COR-L47 (cell line): ENCODE results near the gene OMA1.
"Not testable (repeated sequence)": the region's sequence is repeated elsewhere in the genome, so short reads cannot be mapped to it uniquely, and the experiment has no call there.

Experiments used
- DNase-seq: peaks from one replicate; lab custom pipeline; 2025; lab: John Stamatoyannopoulos, UW

The OMA1 gene

DNA sequence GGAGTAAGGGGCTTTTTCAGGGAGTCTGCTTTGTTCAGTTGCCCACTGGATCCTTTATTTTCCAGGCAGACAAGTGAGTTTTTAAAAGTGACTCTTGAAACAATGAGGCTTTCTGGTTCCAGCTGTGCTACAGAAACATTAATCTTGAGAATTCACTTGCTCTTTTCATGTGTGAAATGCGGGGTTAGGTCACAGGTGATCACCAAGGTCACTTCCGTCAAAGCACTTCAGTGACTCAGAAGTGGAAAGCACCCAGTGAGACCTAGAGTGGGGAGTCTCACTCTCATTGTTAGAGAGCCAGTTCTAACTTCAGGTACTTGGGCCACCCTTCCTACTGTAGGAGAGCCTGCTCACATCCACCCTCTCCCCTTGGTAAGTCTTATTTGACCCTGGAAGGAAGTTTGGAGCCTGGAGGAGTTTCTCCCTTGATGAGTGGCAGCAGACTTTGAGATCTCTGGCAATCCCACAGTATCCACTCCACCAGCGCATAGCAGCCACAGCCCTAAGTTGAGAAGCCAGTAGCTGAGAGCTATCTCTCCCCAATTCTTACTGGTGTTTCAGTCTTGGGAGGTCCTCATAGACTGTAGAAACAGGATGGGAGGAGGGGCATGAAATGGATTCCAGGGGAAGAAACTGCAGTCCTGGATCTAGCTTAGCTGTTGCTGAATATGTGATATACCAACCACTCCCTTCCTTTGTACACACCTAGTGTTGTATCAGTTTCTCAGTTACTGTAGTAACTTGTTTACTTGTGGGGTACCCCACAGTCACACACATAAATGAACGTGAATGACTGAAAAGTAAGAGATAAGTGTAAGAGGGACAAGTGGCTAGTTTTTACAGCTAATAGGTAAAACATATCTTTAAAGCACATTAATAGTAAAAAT, 27.4 kb upstream of the OMA1 start:
- DNase-seq, result no peak

DNA sequence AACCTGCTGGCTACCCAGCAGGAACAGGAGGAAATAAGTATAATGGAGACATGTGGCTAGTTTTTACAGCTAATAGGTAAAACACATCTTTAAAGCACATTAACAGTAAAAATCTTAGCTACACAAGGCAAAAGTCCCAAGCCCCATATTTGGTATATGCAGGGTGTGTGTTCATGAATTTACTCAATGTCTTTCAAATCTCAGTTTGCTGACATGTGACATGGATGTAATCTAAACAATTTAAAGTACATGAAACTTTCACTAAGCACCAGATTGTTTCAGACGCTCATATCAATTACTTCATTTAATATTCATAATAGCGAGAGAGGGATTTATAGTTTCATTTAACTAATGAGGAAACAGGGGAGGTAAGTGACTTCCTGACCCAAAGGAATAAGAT, 26.6 kb upstream of the OMA1 start:
- DNase-seq, result no peak

DNA sequence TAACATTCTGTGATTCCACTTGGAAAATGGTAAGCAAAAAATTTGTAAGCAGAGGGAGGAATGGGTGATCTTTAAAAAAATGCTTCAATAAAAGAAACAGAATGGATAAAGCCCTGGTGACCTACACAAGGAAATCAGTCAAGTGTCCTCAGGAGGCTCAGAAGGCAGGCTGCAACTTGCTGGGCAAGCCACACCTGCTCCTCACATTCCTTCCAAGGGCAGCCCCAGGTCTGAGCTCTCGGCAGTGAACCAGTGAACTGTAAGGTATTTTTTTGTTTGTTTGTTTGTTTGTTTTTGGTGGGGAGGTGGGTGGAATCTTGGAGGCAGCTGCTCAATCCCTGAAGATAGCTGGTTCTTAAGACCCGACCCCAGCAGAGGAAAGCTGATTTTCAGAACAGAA, 26.2 kb upstream of the OMA1 start:
- no peak for DNase-seq

DNA sequence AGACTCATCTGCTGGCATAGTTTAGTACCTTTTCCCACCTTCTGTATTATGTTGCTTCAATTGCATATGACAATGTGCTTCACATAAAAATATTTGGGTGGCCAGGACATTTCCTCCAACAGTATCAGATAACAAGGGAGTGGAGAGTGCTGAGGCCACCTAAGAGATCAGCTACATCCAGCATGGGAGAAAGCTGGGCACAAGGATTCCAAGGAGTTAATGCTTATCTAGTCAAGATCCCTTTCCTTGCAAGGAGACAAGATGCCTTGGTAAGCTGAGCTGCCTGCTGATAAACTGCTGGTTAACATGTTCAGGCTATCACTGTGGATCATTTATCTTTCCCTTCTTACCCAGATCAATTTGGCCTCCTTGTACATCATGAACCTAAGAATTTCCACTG, 25.1 kb upstream of the OMA1 start:
- DNase-seq, result no peak

DNA sequence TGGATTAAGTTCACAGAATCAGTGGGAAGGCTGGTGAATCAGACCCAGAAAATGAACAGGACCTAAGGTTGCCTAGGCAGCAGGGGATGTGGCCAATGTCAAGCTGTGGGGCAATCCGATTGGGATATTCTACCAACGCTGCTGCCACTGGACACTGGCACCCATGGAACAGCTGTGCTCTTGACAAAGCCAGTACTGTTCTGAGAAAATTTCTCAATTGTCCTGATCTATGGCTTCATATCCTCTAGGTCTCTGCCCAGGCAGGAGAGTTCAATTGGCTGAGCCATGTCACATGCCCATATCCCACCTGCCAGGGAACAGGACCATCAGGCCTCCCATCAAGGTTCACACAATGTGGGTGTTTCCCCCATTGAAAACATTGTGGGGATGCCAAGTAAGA, 24.3 kb upstream of the OMA1 start:
- DNase-seq, result no peak

DNA sequence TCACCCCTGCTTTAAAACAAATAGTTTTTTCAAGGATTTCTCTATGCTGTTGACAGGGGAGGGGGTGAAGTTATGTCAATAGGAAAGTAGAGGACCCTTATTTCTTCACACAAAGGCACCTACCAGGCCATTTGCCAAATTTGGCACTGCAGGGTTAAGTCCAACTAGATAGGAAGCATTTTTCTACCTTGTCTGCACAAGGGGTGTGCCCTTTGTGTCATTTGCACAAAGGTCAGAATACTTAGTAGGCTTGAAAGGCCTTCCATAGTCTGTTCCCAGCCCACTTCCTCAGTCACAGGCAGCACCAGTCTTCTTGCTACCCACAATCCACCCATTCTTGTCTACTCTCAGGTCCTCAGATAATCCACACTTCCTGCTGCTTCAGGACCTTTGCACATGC, 23.6 kb upstream of the OMA1 start:
- no peak for DNase-seq

DNA sequence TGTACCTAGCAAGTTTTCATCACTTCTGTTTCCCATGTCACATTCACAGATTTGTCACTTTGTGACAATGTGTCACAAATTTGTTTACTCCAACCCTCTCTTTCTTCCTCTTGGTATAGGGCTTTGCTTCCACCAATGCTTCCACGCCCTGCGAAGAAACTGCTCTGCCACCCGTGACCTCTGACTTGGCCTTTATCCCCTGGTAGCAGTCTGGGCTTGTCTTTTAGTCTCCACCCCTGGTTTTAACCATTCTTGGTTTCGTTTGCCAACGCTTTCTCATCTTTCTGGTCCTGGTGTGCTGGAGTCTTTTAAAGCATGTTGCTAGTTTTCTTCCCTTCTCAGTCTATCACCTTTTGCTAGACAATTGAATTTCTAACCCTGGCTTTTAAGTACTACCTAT, 22.4 kb upstream of the OMA1 start:
- no peak for DNase-seq

DNA sequence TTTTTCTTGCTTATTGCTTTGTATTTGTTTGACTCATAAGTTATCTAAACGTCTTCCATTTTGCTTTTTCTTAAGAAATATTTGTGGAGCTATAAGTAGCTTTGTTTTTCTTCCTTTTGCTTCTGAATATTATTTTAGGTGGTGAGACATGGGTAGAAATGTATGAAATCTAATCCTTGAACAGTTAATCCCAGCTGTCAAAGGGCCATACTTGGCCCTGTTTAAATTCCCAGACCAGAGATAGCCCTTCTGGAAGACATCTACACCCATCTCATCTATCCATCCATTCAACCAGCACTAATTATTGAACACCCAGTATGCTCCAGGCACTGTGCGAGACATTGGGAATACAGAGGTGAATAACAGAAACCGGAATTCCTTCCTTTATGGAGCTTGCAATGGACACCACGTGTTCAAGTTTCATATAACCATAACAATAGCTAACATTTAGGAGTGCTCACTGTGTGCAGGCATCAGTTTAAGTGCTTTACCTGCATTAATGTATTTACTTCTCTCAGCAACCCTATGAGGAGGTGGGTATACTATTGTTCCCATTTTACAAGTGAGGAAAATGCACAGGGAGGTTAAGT, 21.8 kb upstream of the OMA1 start:
- DNase-seq, result no peak

DNA sequence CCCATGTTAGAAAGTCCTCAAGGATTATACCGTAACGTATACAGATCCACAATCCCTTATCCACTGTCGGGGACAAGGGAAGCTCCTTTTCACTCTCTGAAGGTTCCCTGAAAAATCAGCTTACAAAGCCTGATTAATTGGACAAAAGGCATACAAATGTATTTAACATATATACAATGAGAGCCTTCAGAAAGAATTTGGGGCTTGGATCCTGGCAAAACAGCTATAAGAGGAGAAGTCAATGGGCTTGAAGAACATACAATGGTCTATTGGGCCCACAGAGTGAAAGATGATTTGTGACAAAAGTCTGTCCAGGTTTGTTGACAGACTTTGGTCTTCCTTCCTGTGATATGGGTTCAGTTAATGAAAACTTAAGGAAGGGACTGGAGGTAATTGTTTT, 19.8 kb upstream of the OMA1 start:
- DNase-seq, result no peak

DNA sequence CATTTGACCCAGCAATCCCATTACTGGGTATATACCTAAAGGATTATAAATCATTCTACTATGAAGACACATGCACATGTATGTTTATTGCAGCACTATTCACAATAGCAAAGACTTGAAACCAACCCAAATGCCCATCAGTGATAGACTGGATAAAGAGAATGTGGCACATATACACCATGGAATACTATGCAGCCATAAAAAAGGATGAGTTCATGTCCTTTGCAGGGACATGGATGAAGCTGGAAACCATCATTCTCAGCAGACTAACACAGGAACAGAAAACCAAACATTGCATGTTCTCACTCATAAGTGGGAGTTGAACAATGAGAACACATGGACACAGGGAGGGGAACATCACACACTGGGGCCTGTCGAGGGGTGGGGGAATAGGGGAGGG, 17.2 kb upstream of the OMA1 start:
- DNase-seq, result not testable (repeated sequence)

DNA sequence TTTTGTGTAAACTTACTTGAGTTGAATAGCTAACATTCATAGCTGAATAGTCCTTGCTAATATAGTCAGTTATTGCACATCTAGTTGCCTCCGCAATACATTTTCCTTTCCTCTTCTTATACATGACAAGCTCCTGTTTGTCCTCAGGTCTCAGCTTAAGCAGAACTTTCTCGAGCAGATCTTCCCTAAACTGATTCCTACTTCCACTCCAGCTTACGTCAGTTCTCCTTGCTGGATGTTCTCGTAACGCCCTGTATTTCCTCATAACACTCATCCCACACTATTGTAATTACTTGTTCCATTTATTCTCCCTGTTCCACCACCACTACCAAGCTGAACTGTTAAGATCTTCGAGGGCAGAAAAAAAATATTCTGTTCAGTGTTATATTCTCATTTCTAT, 15.1 kb upstream of the OMA1 start:
- no peak for DNase-seq

DNA sequence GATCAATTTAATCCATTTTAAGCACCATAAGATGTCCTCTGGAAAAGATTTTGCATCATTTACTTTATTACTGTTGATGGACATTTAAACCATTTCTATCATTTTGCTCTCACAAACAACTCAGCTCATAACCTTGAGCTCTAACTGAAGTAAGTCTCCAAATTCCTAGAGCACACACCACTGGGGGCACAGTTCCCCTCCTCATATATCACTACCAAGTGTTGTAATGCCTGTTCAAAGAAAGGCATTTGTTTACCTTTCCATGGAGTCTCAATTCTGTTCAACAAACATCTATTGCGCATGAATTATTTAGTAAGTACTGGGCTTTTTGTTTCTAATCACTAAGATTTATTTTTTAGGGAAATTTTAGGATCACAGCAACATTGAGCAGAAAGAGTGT, 8.9 kb upstream of the OMA1 start:
- no peak for DNase-seq

DNA sequence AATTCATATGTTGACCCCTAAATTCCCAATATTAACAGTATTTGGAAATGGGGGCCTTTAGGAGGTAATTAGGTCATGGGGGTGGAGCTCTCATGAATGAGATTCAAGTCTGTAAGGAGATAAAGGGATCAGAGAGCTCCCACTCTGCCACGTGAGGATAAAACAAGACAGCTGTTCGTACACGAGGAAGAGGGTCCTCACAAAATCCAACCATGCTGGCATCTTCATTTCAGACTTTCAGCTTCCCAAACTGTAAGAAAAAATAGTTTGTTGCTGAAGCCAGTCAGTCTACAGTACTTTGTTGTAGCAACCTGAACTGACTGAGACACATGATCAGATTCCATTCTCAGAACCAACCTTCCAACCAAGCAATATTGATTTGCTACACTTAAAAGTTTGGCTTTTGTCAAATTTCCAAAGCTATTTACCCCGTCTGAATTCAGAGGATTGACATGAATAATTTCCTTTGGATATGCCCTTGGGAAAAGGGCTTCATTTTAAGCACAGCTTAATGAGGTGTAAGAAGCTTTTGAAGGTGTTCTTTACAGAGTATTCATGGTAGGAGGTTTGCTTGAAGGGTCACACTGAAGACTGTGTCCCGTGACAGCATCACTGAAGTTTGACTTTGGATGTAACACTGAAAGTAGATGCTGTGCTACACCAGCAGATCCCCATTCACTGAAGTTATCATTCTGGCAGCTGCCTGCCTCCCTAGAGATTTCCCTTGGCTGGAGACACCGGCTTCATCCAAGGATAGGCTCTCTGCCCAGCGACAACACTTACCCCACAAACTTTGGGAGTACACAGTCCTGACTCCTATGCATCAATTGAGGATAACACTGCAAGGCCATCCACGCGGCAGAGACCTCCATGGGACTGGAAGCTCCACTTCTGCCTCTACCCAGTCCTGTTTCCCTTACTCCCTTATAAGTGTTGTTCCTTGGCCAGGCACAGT, 4.9 kb upstream of the OMA1 start:
- no peak for DNase-seq

DNA sequence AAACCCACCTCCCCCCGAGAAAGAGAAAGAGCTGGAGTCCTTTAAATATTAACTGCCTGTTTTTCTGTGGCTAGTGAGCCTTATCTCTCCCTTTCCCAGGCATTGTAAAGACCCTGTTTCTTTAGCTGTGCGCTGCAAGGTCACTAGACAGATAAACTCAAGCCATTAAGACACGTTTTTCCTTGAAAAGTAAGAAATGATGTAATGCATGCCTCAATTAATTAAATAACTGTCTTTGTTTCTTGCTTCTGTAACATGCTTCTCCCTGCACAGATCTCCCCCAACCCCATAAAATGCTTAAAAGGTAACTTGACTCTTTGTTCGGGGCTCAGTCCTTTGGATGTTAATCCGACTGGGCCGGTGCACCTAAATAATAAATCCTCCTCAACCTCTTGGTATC, 2.8 kb upstream of the OMA1 start:
- not testable (repeated sequence) for DNase-seq

DNA sequence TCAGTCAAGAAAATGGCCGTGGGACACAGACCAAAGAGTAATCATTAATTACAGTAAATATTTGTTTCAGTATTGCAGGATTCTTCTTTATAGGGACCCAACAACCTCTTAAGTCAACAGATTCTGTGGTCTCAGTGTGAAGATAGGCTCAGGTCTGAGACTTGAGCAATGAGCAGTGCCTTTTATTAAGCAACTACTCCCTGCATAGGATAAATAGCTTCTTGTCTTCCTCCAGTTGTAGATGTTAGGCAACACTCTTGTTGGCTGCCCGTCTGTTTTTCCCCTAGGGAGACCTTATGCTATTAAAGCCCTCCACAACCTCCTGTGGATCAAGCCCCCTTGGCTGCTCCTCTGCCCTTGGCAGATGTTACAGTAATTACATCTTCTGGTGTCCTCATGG, 1.8 kb upstream of the OMA1 start:
- no peak for DNase-seq

DNA sequence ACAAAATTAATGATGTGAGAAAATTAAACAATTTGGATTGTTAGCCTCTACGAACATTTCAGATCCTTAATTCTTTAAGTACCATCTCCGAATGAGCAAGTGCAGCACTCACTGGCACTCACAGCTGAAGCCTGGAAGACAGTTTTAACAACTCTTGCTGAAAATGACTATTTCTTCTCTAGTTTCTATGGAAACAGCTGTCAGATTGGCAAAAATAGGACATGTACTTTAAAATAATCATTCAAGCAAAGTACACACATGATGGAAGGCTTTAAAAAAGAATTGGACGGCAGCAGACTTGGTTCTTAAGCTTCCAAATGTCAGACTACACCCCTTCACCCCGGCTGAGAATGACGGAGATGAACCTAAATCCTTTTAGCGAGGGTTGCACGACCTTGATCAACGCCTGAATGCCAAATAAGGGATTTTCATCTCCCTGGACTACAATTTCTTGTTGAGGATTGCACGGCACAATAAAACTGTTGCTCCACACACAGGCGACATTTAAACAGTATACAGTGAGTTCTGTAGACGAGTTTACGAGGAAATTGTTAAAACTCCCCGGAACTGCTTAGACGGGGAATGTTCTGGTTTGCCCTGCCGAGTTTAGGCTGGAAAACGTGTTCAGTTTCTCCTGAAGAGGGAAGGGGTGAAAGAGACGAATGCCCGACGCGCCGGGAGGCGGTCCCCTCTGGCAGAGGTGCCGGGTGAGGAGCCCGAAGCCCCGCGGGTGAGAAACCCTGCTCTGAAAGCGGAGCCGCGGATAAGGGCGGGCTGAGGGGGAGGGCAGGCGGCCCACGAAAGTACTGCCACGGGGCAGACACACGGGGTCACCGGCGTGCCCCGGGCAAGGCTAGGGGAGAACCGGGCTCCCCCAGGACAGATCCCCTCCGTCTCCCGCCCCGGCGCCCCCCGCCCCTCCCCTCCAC, 671 bp downstream of the OMA1 start:
- peak; percentile 32 for DNase-seq

DNA sequence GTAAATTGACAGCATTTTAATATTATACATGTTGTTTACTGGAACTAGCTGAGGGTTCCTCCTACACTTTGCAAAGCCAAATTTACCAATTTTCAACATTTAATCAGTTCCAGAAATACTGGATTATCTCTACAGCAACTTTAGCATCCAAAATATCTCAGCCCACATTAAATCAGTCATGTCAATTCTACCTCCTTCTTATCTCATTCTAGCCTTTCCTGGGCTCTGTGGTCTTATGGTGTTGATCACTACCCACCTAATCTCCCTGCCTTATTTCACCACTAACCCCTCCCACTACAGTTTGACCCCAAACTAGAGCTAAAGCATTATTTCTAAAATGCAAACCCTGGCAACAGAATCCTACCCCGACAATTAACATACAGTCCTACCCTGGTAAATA, 3.3 kb downstream of the OMA1 start:
- no peak for DNase-seq

DNA sequence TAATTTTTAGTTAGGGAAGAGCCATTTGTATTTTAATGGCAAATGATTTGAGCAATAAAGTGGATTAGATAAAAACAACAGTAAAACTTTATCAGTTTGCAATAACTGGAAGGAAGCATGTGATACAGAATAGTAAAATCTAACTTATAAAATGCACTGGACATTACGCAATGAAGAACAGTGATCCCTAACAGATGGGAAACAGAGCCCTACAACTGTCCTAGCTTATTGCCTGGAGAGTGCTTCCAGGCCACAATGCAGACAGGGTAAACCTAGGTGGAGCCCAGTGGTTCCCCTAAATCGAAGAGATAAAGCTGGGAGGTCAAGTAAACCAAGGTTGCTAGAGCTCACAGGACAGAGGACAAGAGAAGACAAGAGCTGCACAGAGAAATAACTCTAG, 7.0 kb downstream of the OMA1 start:
- no peak for DNase-seq

DNA sequence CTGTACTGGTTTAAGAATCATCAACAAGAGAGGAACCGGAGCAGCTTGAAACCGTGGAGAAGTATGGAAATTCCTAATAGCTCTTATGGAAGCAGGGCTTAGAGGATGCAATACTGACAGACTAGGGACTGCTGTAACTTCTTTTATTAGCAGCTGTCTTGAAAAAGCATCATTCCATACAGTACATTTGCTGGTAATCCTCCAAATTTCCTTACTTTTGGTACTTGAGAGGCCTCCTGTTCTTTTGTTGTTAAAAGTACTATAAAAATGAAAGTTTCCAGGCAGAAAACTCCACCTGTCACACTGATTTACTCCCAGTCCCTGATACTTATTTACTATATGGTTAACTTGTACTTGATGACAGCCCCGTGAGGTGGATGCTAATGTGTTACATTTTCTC, 7.7 kb downstream of the OMA1 start:
- DNase-seq, result no peak

DNA sequence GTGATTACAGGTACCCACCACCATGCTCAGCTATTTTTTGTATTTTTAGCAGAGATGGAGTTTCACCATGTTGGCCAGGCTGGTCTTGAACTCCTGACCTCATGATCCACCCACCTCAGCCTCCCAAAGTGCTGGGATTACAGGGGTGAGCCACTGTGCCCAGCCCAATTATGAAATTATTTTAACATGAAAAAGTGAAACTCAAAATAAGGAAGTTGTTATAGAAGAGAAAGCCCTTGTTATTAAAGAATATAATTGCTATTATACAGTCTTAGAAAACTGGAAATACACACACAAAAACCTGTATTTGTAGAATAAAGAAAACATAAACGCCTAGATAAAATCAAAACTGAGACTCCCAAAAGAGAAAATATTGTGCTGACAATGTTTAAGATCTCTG, 14.7 kb downstream of the OMA1 start:
- not testable (repeated sequence) for DNase-seq

DNA sequence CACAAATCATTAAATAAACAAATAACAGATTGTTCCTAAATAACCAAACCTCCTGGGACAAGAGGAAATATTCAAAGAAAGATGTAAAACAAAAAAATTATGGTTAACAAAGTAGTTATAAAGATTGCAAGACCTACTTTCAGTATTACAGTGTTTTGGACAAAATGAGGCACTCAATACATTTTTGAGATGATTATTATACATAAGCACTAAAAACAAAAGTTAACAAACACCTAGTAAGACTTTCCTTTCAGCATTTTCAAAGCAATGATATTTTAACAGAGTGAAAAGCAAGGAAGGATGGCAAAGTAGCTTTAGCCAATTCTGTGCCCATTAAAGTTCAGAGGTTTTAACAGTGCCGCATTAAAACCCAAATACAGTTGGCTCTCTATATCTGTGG, 17.2 kb downstream of the OMA1 start:
- DNase-seq, result no peak

DNA sequence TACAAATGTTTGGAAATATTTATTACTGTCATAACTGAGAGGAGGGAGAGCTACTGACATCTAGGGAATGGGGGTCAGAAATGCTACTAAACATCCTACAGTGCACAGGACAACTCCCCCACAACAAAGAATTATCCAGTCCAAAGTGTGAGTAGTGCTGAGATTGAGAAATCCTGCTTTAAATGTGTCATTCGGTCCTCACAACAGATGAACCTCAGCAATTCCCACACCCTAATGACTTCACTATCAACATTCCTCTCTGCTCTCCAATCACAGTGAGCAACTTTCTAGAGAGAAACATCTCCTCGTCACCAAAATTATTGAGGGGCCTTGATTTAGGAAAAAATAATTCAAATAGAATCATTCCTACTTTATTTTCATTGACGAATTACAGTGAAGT, 18.0 kb downstream of the OMA1 start:
- no peak for DNase-seq
